ENCODE measurements around the gene ELOB. TPM values are rescaled to one million over a fixed set of nuclear protein-coding genes. Genes with fewer than 3 reads are reported as not detected.

Gene ELOB
- total RNA-seq, 1 experiment from 2014 or later, result 319 TPM

- no peak overlapping the region for H2BK15ac ChIP-seq (ENCODE audit: low read depth, low read length)
- no CpG with 5 or more reads among the region's 4 CpGs for WGBS (ENCODE audit: extremely low coverage, insufficient read length, low lambda C conversion rate)
- no peak overlapping the region for H2BK12ac ChIP-seq (ENCODE audit: insufficient read length, low read depth, low read length)
- H4K20me1 ChIP-seq (ENCODE audit: control insufficient read depth, insufficient read depth, insufficient read length), result no peaks in the 10 kb centered on the region
- H4K5ac ChIP-seq (ENCODE audit: insufficient read length, low read depth, low read length), result no peak overlapping the region
- Mint-ChIP-seq H3K9me3 (no peaks in the 10 kb centered on the region), H3K4me3 (no peak overlapping the region), H3K27ac (no peak overlapping the region), H3K4me1 (no peaks in the 10 kb centered on the region), H3K27me3 (ENCODE audit: low read depth) (no peaks in the 10 kb centered on the region), H3K36me3 (ENCODE audit: insufficient read depth in 1 of 3, low read depth in 3 of 3) (no peaks in the 10 kb centered on the region; a peak in 1 of 7 replicates)
- no peak overlapping the region for H3K56ac ChIP-seq (ENCODE audit: insufficient read length, low read depth, low read length)
- H2AFZ ChIP-seq (ENCODE audit: low read length), result no peak overlapping the region
- H4K8ac ChIP-seq (replicated peaks; ENCODE audit: insufficient read length, low read depth, low read length), result no peak overlapping the region
- H3K27ac ChIP-seq (ENCODE audit: insufficient read length, low read depth, low read length), result no peak overlapping the region
- H2AK5ac ChIP-seq (ENCODE audit: insufficient read length, low read length), result no peak overlapping the region
- H3K9ac ChIP-seq (ENCODE audit: extremely low read depth, insufficient read length, low read length), result no peak overlapping the region
- no peak overlapping the region for H2BK5ac ChIP-seq (ENCODE audit: insufficient read length, low read length)
- no peaks in the 10 kb centered on the region for H3K23me2 ChIP-seq (ENCODE audit: insufficient read length, low read depth, low read length, poor library complexity, severe bottlenecking)
- no peaks in the 10 kb centered on the region for H3K27me3 ChIP-seq (ENCODE audit: insufficient read depth, low read length)
- H2BK20ac ChIP-seq (ENCODE audit: low read depth, low read length, poor library complexity, severe bottlenecking), result no peak overlapping the region
- no peak for DNase-seq
- no peak overlapping the region for H3K4ac ChIP-seq (ENCODE audit: low read depth, low read length)
- TF ChIP-seq CTCF (conservative IDR thresholded peaks at IDR 0.05), result no peak
- H2BK120ac ChIP-seq (ENCODE audit: low read depth, low read length, poor library complexity, severe bottlenecking), result no peak overlapping the region
- H3K79me1 ChIP-seq (ENCODE audit: insufficient read depth, low read depth, low read length, poor library complexity, severe bottlenecking), result no peaks in the 10 kb centered on the region
- no peak overlapping the region for H4K91ac ChIP-seq (ENCODE audit: insufficient read length, low read depth, low read length)
- H3K9me3 ChIP-seq (ENCODE audit: control insufficient read depth, low read depth, low read length), result no peaks in the 10 kb centered on the region
- no peak overlapping the region for H3T11ph ChIP-seq (ENCODE audit: low read length)
- no peak overlapping the region for H3K18ac ChIP-seq (ENCODE audit: insufficient read length, low read depth, low read length)
- no peaks in the 10 kb centered on the region for H3K79me2 ChIP-seq (ENCODE audit: insufficient read depth, low read length)
- no peak overlapping the region for H3K14ac ChIP-seq (ENCODE audit: insufficient read depth, low read length)
- no peak overlapping the region for H3K23ac ChIP-seq (ENCODE audit: insufficient read length, low read depth, low read length)
- no peak overlapping the region for H3K4me2 ChIP-seq (ENCODE audit: insufficient read depth, insufficient read length, low read length)
- no peaks in the 10 kb centered on the region for H3K4me1 ChIP-seq (ENCODE audit: insufficient read depth, low read length)
Observed at GRCh38 chr16:2822496-2822895, 45.4 kb upstream of the ELOB start.
